GM18526 (cell line): Measurements from ENCODE around the gene SFXN5.

Experiments
- POLR2A ChIP-seq: IDR thresholded peaks from 3 replicates; pipeline ENCODE4 v1.6.1; 2011; ENCODE audit not compliant: insufficient read length; ENCODE audit errors: extremely low read depth

SFXN5 gene

DNA sequence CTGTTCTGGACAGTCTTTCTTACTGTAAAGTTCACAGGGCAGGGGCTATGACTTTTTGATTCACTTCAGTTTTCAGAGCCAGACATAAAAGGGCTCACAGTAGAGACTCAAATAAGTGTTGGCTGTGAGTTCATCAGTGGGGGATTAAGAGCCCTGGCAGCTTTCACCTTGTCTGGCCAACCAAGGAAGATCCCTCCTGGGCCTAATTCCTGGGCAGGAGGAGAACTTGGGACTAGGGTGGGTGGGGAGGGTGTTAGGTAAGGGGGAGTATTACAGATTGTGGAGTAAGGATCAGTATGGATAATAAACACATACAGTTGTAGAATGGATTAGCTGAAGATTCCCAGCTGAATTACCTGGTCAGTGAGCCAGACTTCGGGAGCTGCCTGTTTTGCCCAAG, 904 bp upstream of the SFXN5 start:
- TF ChIP-seq POLR2A, result no peak

DNA sequence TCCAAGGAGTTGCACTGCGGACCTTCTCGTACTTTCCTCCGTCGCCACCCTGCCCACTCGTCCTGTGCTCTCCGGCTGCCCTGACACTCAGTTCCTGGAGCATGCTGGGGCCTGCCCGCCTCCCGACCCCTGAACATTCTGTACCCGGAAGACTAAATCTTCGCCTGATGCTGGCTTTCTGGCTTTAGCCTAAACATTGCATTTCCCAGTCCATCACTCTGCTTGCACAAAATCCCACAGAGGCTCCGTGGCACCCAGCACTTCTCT, 550 bp upstream of the SFXN5 start:
- TF ChIP-seq POLR2A, result peak; percentile 4

GRCh38 chr2:73070643-73071359, 711 bp downstream of the SFXN5 start:
- no peak for TF ChIP-seq POLR2A

- no peak for TF ChIP-seq POLR2A
Observed at GRCh38 chr2:73069855-73070642, 1.5 kb downstream of the SFXN5 start.

GRCh38 chr2:73069041-73069854, 2.3 kb downstream of the SFXN5 start:
- TF ChIP-seq POLR2A, result no peak

GRCh38 chr2:73068147-73068546, 3.4 kb downstream of the SFXN5 start:
- no peak for TF ChIP-seq POLR2A

DNA sequence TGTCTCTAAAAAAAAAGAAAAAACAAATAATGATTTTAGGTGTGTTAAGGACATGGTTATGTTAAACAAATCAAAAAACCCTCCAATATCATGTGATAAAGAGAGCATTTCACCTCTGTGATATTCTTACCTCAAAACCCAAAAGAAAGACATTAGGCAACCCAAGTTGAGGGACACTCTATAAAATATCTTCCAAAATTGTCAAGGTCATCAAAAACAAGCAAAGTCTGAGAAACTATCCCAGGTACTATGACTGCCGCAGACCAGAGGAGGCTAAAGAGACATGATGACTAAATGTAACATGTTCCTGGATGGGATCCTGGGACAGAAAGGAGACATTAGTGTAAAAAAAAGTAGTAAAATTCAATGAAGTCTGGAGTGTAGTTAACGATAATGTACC, 4.5 kb downstream of the SFXN5 start:
- no peak for TF ChIP-seq POLR2A

DNA sequence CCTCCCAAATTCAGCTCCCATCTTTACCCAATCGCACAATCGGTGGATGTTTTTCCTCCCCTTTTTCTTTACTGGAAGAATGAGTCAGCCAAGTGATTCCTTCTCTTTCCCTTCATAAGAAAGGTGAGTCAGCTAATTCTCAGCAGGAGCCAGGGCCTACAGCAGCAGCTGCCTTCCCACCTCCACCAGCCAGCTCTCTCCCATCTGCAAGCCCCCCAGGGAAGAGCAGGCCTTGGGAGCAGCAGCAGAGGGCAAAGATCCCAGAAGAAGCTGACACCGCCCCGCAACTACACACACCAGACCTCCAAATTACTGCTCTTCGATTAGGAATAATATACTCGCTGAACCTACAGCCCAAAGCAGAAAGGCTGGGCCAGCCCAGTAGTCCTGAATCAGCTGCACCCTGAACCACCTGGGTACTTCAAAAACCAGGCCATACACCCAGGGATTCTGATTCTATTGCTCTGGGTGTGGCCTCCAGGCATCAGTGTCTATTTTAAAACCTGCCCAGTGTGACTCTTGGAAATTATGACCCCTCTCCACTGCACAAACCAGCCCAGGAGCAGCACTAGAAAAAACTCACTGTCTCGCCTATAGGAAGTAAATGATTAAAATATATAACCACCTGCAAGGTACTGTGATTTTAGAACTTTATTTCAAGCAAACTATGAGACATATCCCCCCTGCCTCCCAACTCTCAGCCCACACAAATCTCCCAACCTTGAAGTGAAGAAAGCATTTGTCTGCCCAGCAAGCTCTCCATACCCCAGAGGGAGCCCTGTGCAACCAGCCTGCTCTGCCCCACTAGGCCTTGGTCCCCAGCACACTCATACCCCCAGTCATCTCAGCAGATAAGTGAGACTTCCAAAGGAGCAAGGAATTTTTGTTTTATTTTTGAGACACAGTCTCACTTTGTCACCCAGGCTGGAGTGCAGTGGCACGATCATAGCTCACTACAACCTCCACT, 7.3 kb downstream of the SFXN5 start:
- TF ChIP-seq POLR2A, result no peak

- TF ChIP-seq POLR2A, result no peak
Observed at GRCh38 chr2:73063472-73063871, 8.0 kb downstream of the SFXN5 start.

- no peak for TF ChIP-seq POLR2A
Observed at GRCh38 chr2:73059106-73059505, 12.4 kb downstream of the SFXN5 start.

DNA sequence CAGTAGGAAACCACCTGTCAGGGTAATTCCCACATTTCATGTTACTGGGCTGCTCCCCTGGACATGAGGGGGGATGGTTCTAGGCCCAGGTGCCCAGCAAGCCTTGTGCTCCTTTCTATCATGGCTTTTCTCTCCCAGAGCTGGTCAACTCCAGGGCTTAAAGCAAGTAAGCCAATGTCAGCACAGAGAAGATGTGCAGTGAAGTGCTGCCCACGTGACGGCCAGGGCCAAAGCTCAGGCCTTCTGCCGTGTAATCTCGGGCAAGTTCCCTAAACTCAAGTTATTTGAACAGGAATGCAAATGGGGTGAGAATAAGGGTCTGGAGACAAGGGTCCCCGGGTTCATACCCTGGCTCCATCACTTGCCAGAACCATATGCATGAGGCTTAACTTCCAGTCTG, 16.5 kb downstream of the SFXN5 start:
- no peak for TF ChIP-seq POLR2A

DNA sequence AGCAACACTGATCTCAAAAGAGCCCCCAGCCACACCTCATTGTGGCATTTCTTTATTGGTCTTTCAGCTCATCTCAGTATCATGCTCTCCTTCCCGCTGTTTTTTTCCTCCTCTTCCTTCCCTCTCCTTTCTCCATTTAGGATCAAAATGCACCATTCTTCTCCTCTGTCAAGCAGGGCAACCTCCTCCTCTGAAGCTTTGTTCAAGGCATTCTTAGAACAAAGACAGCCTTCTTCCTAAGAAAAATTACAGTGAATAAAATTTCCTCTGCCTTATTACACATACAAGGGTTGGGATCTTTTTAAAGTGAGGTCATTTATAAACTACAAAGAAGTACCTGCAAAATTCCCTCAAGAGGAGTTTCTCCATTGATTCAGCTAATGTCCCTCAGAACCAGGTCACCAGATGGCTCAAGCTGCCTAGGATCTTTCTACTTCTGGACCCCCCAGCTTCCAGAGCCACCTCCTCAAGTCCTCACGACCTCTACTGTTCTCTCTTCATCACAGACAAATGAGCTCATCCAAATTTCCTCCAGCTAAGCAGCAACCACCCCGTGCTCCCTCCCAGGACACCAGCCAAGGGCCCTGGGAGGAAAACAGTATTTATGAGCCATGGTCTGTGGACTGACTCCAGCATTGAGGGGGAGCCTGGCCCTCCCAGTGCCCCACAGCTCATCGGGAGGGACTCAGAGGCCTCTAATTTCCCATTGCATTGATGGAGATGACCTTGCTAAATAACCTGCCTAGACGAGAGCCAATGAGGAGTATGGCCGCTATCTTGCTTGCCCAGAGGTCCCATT, 18.0 kb downstream of the SFXN5 start:
- TF ChIP-seq POLR2A, result no peak

- no peak for TF ChIP-seq POLR2A
Observed at GRCh38 chr2:73050121-73050545, 21.4 kb downstream of the SFXN5 start.
